Measurements from ENCODE around the gene CDC42EP3.

GRCh38 chr2:37666772-37667171 lies 4.7 kb downstream of the CDC42EP3 start:
- TF ChIP-seq POLR2A (IDR thresholded peaks at IDR 0.05; ENCODE audit: low read depth, low read length): no peak
- TF ChIP-seq POLR2AphosphoS5 (IDR thresholded peaks at IDR 0.05; ENCODE audit: low read depth, low read length): no peak
- TF ChIP-seq TAF1 (IDR thresholded peaks at IDR 0.05; ENCODE audit: borderline replicate concordance, low read depth, low read length): no peak

Data from GM12892 (cell line).